GM19372 (cell line): ENCODE measurements around the gene DAB1.

Experiments used
- ATAC-seq: cut with Tn5 transposase; IDR thresholded peaks from one replicate; pipeline ENCODE4 v1.9.1; 2021; ENCODE audit warnings: mild to moderate bottlenecking, low read depth, moderate library complexity; ENCODE audit not compliant: unreplicated experiment

DAB1 gene

DNA sequence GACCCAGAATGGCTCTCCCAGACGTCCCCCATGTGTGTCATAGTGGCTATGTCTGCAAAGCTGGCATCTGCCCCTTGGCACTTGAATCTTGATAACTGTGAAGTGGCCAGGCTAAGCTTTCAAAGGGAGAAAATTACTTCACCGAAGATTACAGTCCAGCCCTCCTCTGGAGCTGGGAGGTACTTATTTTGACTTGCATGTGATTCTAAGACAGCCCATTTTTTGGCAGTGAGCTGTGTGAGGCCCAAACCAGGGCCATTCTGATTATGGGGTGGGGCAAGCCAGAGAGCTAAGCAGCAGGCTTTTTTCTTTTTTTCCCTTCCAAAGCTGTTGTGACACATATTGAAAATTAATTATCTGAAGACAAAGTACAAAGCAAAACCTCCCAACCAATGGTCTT lies 415.9 kb downstream of the DAB1 start:
- no peak for ATAC-seq

DNA sequence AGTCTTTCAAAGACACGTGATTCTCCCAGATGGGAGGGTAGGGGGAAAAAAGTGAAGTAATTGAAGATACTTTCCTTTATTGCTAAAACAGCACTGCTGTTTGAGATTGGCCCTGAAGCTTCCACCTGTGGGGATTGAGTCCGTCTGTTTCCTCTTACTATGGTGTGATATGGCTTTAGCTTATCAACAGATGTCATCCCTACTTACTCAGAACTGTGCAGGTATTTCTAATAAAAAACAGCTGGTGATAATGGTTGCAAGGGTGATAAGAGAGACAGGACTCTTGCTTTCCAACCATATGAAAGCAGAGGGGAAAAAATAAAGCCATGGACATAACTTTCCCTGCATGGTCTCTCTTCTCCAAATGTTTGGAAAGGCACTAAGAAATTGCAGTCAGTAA lies 416.4 kb downstream of the DAB1 start:
- ATAC-seq: no peak

GRCh38 chr1:57003398-57004139 lies 420.3 kb downstream of the DAB1 start:
- no peak for ATAC-seq

DNA sequence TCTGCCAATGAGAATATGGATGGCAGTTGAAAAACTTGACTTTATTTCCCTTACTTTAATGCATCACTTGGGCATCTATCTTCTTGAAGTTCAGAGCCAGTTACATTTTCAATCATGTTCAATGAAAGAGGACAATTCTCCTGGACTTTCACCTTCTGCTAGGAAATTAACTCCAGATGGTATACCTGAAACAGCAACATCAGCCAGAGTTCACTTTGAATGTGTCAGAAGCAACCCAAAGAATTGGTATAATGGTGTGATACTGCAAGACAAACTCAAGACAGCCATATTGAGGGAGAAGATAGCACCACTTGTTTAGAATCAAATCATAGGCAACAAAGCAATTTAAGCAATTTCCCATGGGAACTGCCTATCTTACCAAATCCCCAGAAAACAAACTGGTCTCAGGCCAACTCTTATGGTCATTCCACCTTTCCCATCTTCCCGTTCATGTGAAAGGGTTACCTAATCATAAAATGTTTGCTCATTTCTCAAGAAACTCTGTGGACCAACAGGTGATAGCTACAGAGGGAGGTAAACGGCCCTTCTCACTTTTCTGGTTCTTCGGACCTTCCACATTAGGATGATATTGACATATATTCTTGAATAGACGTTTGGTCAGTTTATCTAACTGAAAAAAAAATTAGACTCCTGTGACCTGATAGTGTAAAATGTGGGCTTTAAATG lies 428.3 kb downstream of the DAB1 start:
- ATAC-seq: no peak

DNA sequence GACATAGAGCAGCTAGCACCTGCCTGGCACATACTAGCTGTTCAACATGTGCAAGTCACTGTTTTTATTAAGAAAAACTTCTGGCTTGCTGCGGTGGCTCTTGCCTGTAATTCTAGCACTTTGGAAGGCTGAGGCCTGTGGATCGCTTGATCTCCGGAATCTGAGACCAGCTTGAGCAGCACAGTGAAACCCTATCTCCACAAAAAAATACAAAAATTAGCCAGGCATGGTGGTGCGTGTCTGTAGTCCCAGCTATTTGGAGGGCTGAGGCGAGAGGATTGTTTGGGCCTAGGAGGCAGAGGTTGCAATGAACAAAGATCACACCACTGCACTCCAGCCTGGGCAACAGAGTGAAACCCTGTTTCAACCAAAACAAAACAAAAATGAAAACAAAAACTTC lies 430.4 kb downstream of the DAB1 start:
- ATAC-seq: no peak

DNA sequence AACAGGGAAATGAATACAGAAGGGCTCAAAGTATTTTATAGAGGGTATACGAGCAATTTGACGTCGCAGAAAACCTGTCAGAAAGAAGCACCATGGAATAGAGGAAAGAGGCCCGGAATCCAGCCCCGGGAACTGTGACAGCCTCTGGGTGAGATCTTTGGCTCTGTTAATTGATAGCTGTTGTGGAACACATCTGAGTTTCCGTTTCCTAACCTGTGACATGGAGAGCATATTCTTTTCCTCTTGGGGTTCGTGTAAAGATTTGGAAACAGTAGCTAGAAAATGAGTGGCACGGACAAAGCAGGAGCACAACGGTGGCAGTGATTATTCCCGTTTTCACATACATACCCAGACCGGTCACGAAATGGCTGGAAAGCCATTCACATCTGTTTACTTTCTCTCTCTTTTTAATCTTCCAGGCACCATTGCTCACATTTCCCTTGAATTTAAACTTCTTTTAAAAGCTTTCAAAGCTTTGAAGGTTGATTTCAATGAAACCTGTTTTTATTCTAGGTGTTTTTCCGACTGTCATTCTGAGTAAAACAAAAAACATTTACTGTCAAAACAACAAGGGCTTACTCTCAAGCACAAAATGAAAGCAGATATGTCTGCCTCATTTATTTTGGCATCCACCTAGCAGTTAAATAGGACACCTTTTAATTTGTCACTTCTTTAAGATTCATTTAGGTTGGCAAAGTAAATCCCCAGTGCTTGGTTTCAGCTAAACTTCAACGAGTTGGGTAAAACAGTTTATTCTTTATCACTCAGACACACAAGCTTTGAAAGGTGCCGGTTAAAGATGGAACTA lies 431.3 kb downstream of the DAB1 start:
- no peak for ATAC-seq

DNA sequence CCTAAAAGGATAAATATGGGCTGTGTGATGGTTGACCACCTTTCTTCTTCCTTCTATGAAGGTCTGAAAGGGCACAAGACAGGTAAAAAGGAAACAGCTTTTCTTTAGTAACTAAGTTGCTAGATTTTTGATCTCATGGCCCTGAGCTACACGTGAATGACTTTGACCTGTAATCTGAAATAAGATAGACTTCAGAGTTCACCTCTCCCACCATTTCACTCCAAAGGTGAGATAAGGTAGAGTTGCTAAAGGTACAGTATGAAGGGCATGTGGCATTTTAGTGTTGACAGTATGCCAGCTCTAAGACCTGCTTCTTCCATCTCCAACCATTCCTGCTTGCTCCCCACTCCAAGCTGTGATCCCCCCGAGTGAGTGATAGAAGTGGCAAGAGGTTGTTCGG lies 432.3 kb downstream of the DAB1 start:
- no peak for ATAC-seq

GRCh38 chr1:56986397-56986796 lies 437.5 kb downstream of the DAB1 start:
- no peak for ATAC-seq

GRCh38 chr1:56985857-56986256 lies 438.0 kb downstream of the DAB1 start:
- ATAC-seq: no peak

DNA sequence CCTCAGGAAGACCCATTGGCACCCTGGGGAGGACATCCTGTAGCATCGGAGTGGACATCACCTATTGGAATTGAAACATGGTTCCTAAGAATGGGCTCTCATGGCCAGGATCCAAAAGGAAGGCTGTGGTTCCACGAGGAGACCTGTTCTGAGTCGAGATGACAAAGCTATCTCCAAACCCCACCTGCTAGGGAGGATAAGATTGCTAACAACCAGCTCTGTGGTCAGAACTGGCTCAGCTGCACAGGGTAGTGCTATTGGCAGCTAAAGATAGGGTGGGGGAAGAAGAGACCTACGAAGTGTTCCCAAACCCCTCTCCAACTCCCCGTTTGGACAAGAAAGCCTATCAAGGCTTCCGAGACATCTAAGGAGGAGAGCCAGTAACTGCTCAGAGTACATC lies 440.4 kb downstream of the DAB1 start:
- no peak for ATAC-seq

DNA sequence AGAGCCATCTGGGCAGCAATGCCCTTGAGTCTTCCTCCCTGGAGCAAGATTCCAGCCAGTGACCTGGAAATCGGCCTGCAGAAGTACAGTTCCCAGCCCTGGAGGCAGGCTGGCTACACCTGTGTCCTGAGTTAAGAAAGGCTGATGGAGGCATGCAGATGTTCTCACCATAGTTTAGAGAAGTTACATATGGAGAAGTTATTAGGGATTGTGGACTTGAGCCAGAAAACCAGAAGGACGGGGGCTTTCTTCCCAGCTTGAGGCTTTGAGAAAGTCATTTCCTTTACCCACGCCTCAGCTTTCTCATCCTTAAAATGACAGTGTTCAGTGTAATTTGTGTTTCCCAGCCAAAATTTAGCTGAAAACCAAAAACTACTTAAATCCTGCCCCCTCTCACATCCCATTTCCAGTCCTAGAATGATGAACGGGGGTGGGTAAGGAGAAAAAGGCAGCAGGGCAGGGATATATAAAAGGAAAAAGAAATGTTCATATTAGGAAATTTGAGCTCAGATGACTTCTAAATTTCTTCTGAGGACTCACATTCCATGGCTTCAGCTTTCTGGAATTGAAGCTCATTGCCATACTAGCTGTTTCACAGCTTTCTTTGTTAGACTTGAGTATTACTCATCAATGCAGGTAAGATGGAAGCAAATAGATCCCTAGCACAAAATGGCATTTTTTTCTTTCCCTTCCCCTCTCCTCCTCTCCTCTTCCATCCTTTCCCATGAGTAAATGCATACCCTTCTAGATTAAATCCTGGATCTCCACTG lies 443.7 kb downstream of the DAB1 start:
- ATAC-seq: no peak

DNA sequence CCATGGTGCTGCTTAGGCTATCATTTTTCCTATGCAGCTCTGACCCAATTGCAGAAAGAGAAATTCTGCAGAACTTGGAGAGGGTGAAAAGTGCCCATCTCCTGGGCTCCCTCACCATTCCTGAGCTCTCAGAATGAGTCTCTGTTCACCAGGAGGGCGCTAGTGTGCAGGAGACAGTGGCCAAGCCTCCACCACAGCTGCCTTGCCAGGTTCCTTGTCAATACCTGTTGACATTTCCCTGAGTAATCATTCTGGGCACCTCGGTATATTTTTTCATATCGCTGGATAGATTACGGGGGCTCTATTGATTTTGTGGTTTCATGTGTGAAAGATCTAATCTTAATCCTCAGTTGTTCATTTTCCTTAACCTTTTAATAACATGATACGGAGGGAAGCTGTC lies 445.0 kb downstream of the DAB1 start:
- ATAC-seq: no peak

GRCh38 chr1:56977910-56978309 lies 445.9 kb downstream of the DAB1 start:
- no peak for ATAC-seq

DNA sequence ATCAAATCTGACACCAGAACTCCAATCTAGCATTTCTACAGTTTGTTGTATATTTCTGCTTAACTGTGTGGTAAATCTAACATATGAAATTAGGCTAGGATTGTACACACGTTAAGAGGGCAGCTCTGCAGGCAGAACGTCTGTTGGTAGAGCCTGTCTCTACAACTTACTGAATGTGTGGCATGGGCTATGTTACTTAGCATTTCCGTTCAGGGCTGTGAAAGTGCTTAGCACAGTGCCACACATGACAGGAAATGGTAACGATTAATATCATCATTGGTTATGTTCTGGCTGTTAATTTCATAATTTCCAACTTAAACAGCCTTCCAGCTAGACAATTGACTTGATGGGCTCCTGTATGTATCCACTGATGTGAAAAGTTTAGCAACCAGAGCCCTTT lies 448.4 kb downstream of the DAB1 start:
- no peak for ATAC-seq

DNA sequence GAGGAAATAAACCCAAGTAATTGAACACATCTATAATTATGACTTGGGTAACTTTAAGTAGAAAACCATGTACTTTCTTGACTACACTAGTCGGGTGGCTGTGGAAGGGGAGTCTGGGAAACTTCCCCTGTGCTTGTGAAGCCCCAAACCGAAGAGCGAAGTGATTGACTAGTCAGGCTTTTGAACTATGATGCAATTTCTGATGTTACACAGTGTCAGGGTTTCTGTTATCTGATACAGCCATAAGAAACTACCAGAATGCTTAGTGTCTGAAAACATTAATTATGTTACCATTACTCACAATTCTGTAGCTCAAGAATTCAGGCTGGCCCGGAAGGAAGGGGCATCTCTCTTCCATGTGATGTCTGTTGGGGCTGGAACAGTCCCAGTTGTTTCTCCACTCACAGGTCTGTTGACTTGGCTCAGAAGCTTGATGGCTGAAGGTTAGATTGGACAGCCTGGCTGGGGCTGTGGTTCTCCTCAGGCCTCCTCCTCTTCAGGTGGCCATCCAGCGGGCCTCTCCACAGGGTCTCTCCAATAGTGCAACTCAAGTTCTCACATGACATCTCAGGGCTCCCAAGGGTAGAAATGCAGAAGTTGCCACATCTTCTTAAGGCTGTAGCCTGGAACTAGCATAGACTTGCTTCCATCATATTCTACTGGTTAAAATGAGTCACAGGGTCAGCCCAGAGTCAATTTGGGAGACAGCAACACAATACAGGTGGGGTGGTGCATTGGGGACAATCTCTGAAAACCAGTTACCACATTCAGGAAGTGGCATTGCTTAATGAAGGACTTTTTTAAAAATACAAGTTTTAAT lies 449.7 kb downstream of the DAB1 start:
- ATAC-seq: no peak

- no peak for ATAC-seq
Observed at GRCh38 chr1:56972976-56973375, 450.9 kb downstream of the DAB1 start.

DNA sequence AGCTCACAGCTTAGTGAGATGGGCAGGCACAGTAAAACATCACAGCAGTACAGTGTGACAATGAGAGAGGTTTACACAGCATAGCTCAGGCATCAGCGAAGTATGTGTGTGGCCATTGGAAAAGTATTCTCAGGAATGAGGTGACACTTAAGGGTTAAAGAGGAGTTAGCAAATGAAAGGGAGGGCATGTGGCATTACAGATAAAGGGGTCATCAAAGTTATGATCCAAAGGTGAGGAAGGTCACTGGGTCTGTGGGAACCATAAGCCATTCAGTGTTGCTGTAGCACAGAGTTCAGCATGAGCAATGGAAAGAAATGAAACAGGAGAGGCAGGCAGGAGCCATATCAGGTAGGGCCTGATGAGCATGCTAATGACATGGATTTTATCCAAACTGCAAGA lies 453.6 kb downstream of the DAB1 start:
- no peak for ATAC-seq

DNA sequence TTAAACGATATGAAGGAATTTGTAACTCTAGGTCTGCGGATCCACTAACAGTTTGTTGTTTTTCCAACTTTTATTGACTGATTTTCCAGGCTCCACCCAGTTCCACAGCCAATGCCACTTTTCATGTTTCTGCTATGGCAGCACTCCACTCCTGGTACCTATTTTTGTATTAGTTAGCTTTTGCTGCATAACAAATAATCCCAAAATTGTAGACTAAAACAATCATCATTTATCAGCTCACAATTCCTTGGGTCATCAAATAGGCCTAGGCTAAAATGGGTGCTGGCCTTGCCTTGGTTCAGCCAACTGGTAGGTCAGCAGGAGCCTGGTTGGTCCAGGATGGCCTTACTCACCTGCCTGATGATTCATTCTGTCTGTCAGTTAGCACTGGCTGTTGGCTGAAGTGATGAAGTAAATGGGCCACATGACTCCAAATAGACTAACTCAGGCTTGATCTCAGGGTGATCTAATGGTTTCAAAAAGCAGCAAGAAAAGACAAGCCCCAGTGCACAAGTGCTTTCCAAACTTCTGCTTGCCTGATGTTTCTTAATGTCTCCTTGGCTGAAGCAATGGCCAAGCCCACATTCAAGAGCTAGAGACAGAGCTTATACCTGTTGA lies 454.9 kb downstream of the DAB1 start:
- ATAC-seq: no peak
